Activated CD8-positive, alpha-beta memory T cell treated with anti-CD3 and anti-CD28 coated beads for 4 hours (primary cell): ENCODE results near the gene BRWD1.
"Not testable (repeated sequence)": the region's sequence is repeated elsewhere in the genome, so short reads cannot be mapped to it uniquely, and the experiment has no call there.

Experiments used
- DNase-seq, 2 donors: peaks; one replicate each; pipeline ENCODE4 v3.0.0-alpha.2; 2020; ENCODE audit warnings: low read depth in 2 of 2

BRWD1 gene

GRCh38 chr21:39282911-39283310, 30.5 kb downstream of the BRWD1 start:
- DNase-seq = no peak

- DNase-seq = no peak
Measured at GRCh38 chr21:39281853-39282252, 31.6 kb downstream of the BRWD1 start.

GRCh38 chr21:39281207-39281606, 32.2 kb downstream of the BRWD1 start:
- no peak for DNase-seq

- DNase-seq = no peak
Measured at GRCh38 chr21:39269620-39270019, 43.8 kb downstream of the BRWD1 start.

GRCh38 chr21:39265603-39266002, 47.8 kb downstream of the BRWD1 start:
- DNase-seq = no peak

GRCh38 chr21:39263372-39263771, 50.1 kb downstream of the BRWD1 start:
- no peak for DNase-seq

GRCh38 chr21:39258207-39258606, 55.2 kb downstream of the BRWD1 start:
- no peak for DNase-seq

GRCh38 chr21:39251326-39251725, 62.1 kb downstream of the BRWD1 start:
- DNase-seq = no peak

GRCh38 chr21:39238275-39238674, 75.2 kb downstream of the BRWD1 start:
- no peak for DNase-seq

GRCh38 chr21:39232861-39233291, 80.6 kb downstream of the BRWD1 start:
- DNase-seq = no peak

- DNase-seq = no peak
Measured at GRCh38 chr21:39224930-39225329, 88.5 kb downstream of the BRWD1 start.

- DNase-seq = no peak
Measured at GRCh38 chr21:39221997-39222486, 91.4 kb downstream of the BRWD1 start.

- no peak for DNase-seq
Measured at GRCh38 chr21:39221282-39221996, 92.0 kb downstream of the BRWD1 start.

GRCh38 chr21:39220875-39221274, 92.6 kb downstream of the BRWD1 start:
- DNase-seq = not testable (repeated sequence)

GRCh38 chr21:39220150-39220549, 93.3 kb downstream of the BRWD1 start:
- DNase-seq = no peak

- no peak for DNase-seq
Measured at GRCh38 chr21:39218082-39218409, 95.4 kb downstream of the BRWD1 start.

- DNase-seq = no peak
Measured at GRCh38 chr21:39217356-39218081, 95.9 kb downstream of the BRWD1 start.

- no peak for DNase-seq
Measured at GRCh38 chr21:39216290-39216689, 97.1 kb downstream of the BRWD1 start.

GRCh38 chr21:39215078-39215477, 98.4 kb downstream of the BRWD1 start:
- DNase-seq = no peak

- no peak for DNase-seq
Measured at GRCh38 chr21:39209334-39209688, 104.1 kb downstream of the BRWD1 start.

- DNase-seq = no peak
Measured at GRCh38 chr21:39208624-39209333, 104.7 kb downstream of the BRWD1 start.

- no peak for DNase-seq
Measured at GRCh38 chr21:39204134-39204533, 109.3 kb downstream of the BRWD1 start.

- no peak for DNase-seq
Measured at GRCh38 chr21:39198800-39199199, 114.6 kb downstream of the BRWD1 start.
